Ishikawa (cell line): ENCODE data around the gene RPL5.

Experiments
- CEBPB ChIP-seq: IDR thresholded peaks from 2 replicates; pipeline ENCODE4 v1.6.1; 2012
- CREB1 ChIP-seq: IDR thresholded peaks from 2 replicates; pipeline ENCODE4 v1.6.1; 2012; ENCODE audit warnings: low read depth
- EGR1 ChIP-seq: IDR thresholded peaks from 2 replicates; pipeline ENCODE4 v1.6.1; 2012
- EP300 ChIP-seq: IDR thresholded peaks from 2 replicates; pipeline ENCODE4 v1.6.1; 2012; ENCODE audit warnings: borderline replicate concordance
- FOXM1 ChIP-seq: IDR thresholded peaks from 2 replicates; pipeline ENCODE4 v1.6.1; 2012; ENCODE audit warnings: low read depth, borderline replicate concordance
- MAX ChIP-seq: IDR thresholded peaks from 2 replicates; pipeline ENCODE4 v1.6.1; 2012
- NFIC ChIP-seq: IDR thresholded peaks from 2 replicates; pipeline ENCODE4 v1.6.1; 2012
- RAD21 ChIP-seq: IDR thresholded peaks from 2 replicates; pipeline ENCODE4 v1.6.1; 2012; ENCODE audit warnings: low read depth
- REST ChIP-seq: IDR thresholded peaks from 2 replicates; pipeline ENCODE4 v1.6.1; 2012; ENCODE audit warnings: low read depth, mild to moderate bottlenecking
- TAF1 ChIP-seq: IDR thresholded peaks from 2 replicates; pipeline ENCODE4 v1.6.1; 2012; ENCODE audit warnings: low read depth, mild to moderate bottlenecking
- TCF12 ChIP-seq: IDR thresholded peaks from 2 replicates; pipeline ENCODE4 v1.6.1; 2012; ENCODE audit warnings: low read depth
- TEAD4 ChIP-seq: IDR thresholded peaks from 2 replicates; pipeline ENCODE4 v1.6.1; 2012
- USF1 ChIP-seq: IDR thresholded peaks from 2 replicates; pipeline ENCODE4 v1.6.1; 2012
- YY1 ChIP-seq: IDR thresholded peaks from 2 replicates; pipeline ENCODE4 v1.6.1; 2012; ENCODE audit warnings: low read depth

GRCh38 chr1:92851729-92852128, 19.9 kb downstream of the RPL5 start:
- TF ChIP-seq CEBPB (no peak), YY1 (no peak), MAX (no peak), FOXM1 (no peak), TAF1 (no peak), NFIC (no peak), EP300 (no peak), CREB1 (no peak), REST (no peak), EGR1 (no peak), USF1 (no peak), TCF12 (no peak), RAD21 (no peak), TEAD4 (no peak)
